Gastrocnemius medialis (tissue), 4 donors: ENCODE results near the gene MGAT5.

ENCODE experiments used
- POLR2A ChIP-seq, 2 donors: fragments of 450-650 bp; IDR thresholded peaks; one replicate each; pipeline ENCODE4 v1.6.1; 2017; ENCODE audit warnings: antibody characterized with exemption in 2 of 2, mild to moderate bottlenecking in 2 of 2, moderate library complexity in 2 of 2
- TF ChIP-seq, protein P1 (sequence below), 5 experiments: fragments of 450-650 bp in 3 of 5; fragments of 200-600 bp in 2 of 5; sonication (generic) in 2 of 5; IDR thresholded peaks in 4 of 5; conservative IDR thresholded peaks in 1 of 5; 1 replicate in 4 of 5; 2 replicates in 1 of 5; pipeline ENCODE4 v1.5.1; 2016 to 2019; ENCODE audit warnings: antibody characterized with exemption in 5 of 5, mild to moderate bottlenecking in 3 of 5, moderate library complexity in 3 of 5

DNA sequence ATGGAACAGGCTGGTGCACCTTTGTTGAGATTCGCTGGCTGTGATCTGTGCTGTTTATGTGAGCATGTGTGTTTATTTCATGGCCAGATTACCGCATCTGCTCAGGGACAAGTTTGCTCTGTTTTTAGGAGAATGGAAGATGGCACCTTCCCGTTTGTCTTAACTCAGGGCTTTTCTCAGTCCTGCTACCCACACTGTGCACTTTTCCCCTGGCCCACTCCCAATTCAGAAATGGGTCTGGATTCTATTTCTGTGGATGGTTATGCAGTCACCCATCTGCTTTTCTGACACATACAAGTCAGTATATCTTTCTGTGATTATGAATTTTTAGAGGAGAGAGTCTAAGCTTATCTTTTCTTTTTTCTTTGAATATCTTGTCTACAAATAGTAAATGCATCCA lies 15.4 kb downstream of the MGAT5 start:
- TF ChIP-seq, protein P1, sequence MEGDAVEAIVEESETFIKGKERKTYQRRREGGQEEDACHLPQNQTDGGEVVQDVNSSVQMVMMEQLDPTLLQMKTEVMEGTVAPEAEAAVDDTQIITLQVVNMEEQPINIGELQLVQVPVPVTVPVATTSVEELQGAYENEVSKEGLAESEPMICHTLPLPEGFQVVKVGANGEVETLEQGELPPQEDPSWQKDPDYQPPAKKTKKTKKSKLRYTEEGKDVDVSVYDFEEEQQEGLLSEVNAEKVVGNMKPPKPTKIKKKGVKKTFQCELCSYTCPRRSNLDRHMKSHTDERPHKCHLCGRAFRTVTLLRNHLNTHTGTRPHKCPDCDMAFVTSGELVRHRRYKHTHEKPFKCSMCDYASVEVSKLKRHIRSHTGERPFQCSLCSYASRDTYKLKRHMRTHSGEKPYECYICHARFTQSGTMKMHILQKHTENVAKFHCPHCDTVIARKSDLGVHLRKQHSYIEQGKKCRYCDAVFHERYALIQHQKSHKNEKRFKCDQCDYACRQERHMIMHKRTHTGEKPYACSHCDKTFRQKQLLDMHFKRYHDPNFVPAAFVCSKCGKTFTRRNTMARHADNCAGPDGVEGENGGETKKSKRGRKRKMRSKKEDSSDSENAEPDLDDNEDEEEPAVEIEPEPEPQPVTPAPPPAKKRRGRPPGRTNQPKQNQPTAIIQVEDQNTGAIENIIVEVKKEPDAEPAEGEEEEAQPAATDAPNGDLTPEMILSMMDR (IDR thresholded peaks at IDR 0.05 in 4 of 5, conservative IDR thresholded peaks at IDR 0.05 in 1 of 5): no peak
- no peak for TF ChIP-seq POLR2A (IDR thresholded peaks at IDR 0.05)
